Kidney glomerular epithelial cell (primary cell): ENCODE results near the gene ZCCHC9.

Source experiments
- DNase-seq: peaks from one replicate; lab custom pipeline; 2025; lab: John Stamatoyannopoulos, UW

Gene ZCCHC9

DNA sequence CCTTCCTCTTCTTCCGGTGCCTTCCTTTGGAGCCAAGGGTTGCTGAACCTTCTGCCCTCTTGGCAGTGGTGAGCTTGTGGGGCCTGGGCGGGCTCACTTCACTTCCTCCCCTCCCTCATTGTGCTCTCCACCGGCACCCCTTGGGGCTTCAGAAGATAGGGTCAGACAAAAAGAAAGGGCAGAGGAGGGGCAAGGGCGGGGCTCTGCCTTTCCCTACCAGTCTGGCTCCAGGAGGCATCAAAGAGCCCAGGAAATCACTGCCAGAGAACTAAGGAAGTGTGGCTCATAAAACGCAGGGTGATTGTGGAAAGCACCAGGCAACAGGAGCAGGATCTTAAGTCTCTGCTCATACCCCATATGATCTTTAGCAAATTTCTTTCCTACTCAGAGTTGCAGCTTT lies 57.7 kb downstream of the ZCCHC9 start:
- no peak for DNase-seq

DNA sequence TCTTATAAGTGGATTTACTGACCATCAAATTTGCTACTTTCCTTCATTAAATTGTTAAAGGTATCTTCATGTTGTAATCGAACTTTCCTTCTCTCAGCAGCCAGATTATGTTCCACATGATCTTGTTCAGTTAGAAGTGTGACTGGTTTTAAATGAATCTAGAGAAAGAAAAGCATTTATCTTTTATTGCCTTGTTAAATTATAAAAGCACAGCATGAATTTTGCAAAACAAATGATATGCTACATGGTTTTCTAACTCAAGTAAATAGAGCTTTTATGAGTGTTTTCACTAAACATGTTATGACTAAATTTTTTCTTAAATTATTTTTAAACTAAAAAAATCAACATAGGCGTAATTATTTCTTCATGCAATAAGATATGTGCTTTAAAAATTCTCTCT lies 58.5 kb downstream of the ZCCHC9 start:
- no peak for DNase-seq

DNA sequence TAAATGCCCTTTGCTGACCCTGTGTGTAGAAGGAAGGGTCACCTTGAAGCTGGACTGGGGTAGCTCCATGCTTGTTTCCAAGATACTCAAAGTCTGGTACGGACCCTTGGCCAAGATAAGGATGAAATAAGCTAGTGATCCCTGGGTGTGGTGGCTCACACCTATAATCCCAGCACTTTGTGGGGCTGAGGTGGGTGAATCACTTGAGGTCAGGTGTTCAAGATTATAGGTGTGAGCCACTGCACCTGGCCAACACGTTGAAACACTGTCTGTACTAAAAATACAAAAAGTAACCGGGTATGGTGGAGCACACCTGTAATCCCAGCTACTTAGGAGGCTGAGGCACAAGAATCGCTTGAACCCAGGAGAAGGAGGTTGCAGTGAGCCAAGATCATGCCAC lies 59.3 kb downstream of the ZCCHC9 start:
- no peak for DNase-seq

GRCh38 chr5:81361600-81361999 lies 60.2 kb downstream of the ZCCHC9 start:
- DNase-seq: no peak
